ENCODE measurements around the gene SLC33A1. TPM values are rescaled to one million over a fixed set of nuclear protein-coding genes. Genes with fewer than 3 reads are reported as not detected.

SLC33A1 gene
- total and polyA plus RNA-seq, 4 experiments from 2014 or later = 18.4 to 45.8 (median 34.3) TPM

Other genes with a start within 250 kb of the SLC33A1 start
- gene PLCH1, start 109.4 kb downstream of the SLC33A1 start, total RNA-seq = not detected
- under 1 TPM in 1 of 2 donors, not detected in 1; 0.02 TPM for gene PLCH1, start 109.4 kb downstream of the SLC33A1 start, polyA plus RNA-seq
- 1 to 10 TPM; 3.1 to 3.4 TPM for gene C3orf33, start 48.1 kb downstream of the SLC33A1 start, total RNA-seq
- gene C3orf33, start 48.1 kb downstream of the SLC33A1 start, polyA plus RNA-seq = 1 to 10 TPM; 3.7 to 4.6 TPM
- gene GMPS, start 16.2 kb upstream of the SLC33A1 start, total RNA-seq = 10 to 100 TPM; 50.5 to 53.2 TPM
- gene GMPS, start 16.2 kb upstream of the SLC33A1 start, polyA plus RNA-seq = 100 to 1,000 TPM in 1 of 2 donors, 10 to 100 TPM in 1; 74.9 to 103 TPM